GM13976 (cell line): ENCODE data around the gene P2RY13.

Source experiments
- DNase-seq: peaks from one replicate; pipeline ENCODE4 v3.0.0; 2012; ENCODE audit warnings: low spot score
- CTCF ChIP-seq: IDR thresholded peaks from 2 replicates; pipeline ENCODE4 v1.5.1; 2012; ENCODE audit warnings: borderline replicate concordance, mild to moderate bottlenecking; ENCODE audit not compliant: insufficient read depth; ENCODE audit errors: extremely low read depth, missing control alignments, control extremely low read depth
- in situ Hi-C: fragments of 300-500 bp; cut with MboI; formaldehyde crosslinking; loops from one replicate; pipeline ENCODE4 v1.12.0; 2022; ENCODE audit warnings: low sequenced_read_pairs, mixed read lengths, inconsistent platforms; ENCODE audit not compliant: unreplicated experiment

Gene P2RY13

GRCh38 chr3:151305060-151305774 lies 24.1 kb downstream of the P2RY13 start:
- in situ Hi-C loops: no loop called here
- DNase-seq: no peak
- TF ChIP-seq CTCF: no peak

DNA sequence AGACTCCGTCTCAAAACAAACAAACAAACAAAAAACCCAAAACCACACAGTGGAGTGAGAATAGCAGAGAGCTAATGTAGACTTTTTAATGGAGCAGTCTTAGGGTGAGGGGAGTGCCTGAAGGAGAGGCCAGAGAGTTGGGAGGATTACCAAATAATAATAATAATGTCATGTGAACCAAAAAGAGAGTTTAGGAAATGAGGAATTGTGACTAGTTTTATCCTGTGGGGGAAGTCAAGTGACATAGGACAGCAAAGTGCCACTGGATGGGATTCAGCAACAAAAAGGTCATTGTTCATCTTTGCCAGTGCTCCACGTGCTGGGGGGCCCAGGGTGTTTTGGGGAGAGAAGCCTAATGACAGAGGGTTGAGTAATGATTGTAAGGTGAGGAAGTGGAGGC lies 25.6 kb downstream of the P2RY13 start:
- TF ChIP-seq CTCF: no peak
- DNase-seq: no peak
- in situ Hi-C loops: no loop called here

DNA sequence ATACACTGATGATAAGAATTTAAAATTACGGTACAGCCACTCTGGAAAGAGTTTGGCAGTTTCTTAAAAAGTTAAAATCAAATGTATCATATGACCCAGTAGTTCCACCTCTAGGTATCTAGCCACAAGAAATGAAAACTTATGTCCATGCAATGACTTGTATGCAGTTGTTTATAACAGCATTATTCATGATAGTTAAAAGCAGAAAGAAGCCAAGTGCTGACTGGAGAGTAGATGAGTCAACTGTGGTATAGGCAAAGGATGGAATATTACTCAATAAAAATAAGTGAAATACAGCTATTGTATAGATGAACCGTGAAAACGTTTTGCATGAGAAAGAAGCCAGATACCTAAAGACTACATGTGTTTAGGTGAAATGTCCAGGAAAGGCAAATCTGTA lies 27.6 kb downstream of the P2RY13 start:
- no peak for DNase-seq
- no peak for TF ChIP-seq CTCF
- in situ Hi-C loops: no loop called here

DNA sequence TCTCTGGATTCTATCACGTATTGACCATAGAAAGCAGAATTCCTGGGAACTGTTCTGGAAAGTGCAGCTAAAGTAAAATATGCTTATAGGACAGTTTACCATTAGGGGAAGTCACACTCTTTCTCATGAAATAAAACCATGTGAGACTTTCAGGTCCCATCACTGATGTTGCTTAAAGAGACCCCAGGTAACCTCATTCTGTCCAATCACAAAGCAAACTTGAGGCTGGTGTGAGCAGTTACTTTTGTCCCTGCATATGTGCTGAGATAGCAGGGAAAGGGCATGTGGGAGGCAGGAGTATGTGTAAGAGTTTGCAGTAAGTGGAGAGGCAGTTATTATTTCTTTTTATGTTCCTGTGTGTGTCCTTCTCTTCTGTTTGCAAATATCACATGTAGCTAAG lies 28.8 kb downstream of the P2RY13 start:
- TF ChIP-seq CTCF: no peak
- no peak for DNase-seq
- in situ Hi-C loops: no loop called here

GRCh38 chr3:151299006-151299405 lies 30.3 kb downstream of the P2RY13 start:
- no peak for TF ChIP-seq CTCF
- in situ Hi-C loops: no loop called here
- DNase-seq: no peak

DNA sequence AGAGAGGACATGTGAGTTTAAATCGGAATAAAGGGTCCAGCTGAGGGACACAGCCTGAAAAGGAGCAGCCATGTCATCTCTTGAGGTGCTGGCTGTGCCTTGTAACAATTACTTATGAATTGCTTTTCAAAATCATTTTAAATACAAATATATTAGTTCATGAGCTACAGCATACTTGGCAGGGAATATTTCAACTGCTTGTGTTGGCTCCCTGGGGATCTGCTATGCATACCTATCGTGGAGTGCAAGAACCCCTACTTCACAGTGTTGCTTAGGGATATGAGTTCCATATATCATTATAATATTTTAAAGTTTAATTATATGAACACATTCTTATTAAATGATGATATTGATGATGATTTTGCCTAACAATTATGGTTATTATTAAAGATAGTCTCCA lies 31.9 kb downstream of the P2RY13 start:
- in situ Hi-C loops: no loop called here
- TF ChIP-seq CTCF: no peak
- no peak for DNase-seq
